Natural killer cell treated with Interleukin-12 subunit alpha and Interleukin-12 subunit beta and Interleukin-15 and Interleukin-18, amount 100 ng/mL, for 72 hours (primary cell): ENCODE measurements around the gene SND1. TPM values are rescaled to one million over a fixed set of nuclear protein-coding genes. Genes with fewer than 3 reads are reported as not detected.

Experiments
- ATAC-seq, 2 donors: fragments of 150-1000 bp; cut with Tn5 transposase in 1 of 2; sonication (Bioruptor Pico), chemical (Tn5 transposase) in 1 of 2; 2 replicates each; pipeline ENCODE4 v1.10.0; 2021
- DNase-seq: peaks from one replicate; pipeline ENCODE4 v3.0.0; 2022; ENCODE audit warnings: low spot score
- H3K27ac Mint-ChIP-seq, 2 donors: 1 replicate in 1 of 2; 2 replicates in 1 of 2; pipeline ENCODE4 v1.8.0; 2022; ENCODE audit warnings: mixed read lengths in 2 of 2, mild to moderate bottlenecking in 1 of 2, moderate library complexity in 1 of 2
- H3K27me3 Mint-ChIP-seq, 2 donors: 1 replicate in 1 of 2; 2 replicates in 1 of 2; pipeline ENCODE4 v1.8.0; 2022; ENCODE audit warnings: mixed read lengths in 2 of 2
- H3K36me3 Mint-ChIP-seq: one replicate; pipeline ENCODE4 v1.8.0; 2022; ENCODE audit warnings: mixed read lengths
- H3K4me1 Mint-ChIP-seq, 2 donors: 1 replicate in 1 of 2; 2 replicates in 1 of 2; pipeline ENCODE4 v1.8.0; 2022; ENCODE audit warnings: low read depth in 2 of 2, mixed read lengths in 2 of 2, mild to moderate bottlenecking in 1 of 2
- H3K4me3 Mint-ChIP-seq: one replicate; pipeline ENCODE4 v1.8.0; 2022; ENCODE audit warnings: mixed read lengths
- H3K9me3 Mint-ChIP-seq: 2 replicates; pipeline ENCODE4 v1.8.0; 2022; ENCODE audit warnings: mixed read lengths
- total RNA-seq, 2 donors: library from RNA; stranded (reverse); gene quantifications; one replicate each; pipeline ENCODE4 v1.2.3, GENCODE V29; 2022

Gene SND1
- total RNA-seq, 2 donors from 2014 or later, result 311 to 347 TPM

DNA sequence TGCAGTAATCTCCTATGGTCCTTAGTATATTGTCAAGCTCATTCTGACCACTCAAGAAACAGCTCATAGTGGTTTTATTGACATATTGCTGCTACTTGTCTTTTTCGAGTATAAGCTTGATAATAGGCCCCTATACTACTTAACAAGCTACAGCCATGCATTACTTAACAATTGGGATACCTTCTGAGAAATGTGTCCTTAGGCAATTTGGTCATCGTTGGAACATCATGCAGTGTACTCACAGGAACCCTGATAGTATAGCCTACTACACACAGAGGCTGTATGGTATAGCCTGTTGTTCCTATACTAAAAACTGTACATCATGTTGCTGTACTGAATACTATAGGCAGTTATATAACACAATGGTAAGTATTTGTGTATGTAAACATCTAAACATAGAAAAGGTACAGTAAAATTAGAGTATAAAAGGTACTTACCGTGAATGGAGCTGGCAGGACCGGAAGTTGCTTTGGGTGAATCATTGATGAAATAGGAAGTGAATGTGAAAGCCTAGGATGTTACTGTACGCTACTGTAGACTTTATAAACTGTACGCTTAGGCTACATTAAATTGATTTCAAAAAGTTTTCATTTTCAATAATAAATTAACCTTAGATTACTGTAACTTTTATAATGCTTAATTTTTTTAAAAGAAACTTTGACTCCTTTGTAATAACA lies 218.4 kb downstream of the SND1 start:
- no peak overlapping the region for H3K27ac Mint-ChIP-seq
- no peak overlapping the region for H3K4me3 Mint-ChIP-seq
- DNase-seq (no peak), ATAC-seq (no peak)
- peaks cover 35 to 38% of the 10 kb centered on the region in 2 donors for H3K4me1 Mint-ChIP-seq
- peaks cover 16% of the 10 kb centered on the region for H3K36me3 Mint-ChIP-seq
- no peaks in the 10 kb centered on the region for H3K9me3 Mint-ChIP-seq
- H3K27me3 Mint-ChIP-seq, result no peaks in the 10 kb centered on the region

DNA sequence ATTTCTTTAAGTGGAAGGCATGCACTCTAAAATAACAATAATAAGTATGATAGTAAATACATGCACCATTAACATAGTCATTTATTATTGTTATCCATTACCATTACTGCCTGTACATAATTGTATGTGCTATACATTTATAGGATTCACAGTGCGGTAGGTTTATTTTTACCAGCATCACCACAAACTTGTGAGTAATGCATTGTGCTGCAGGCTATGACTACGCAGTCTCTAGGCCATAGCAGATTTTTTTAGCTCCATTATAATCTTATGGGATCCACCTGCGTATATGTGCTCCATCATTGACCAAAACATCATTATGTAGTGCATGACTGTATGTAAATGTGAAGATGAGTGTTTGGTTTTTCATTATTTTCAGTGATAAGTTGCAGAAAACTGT lies 219.2 kb downstream of the SND1 start:
- ATAC-seq (no peak), DNase-seq (no peak)
- Mint-ChIP-seq H3K4me1 (peaks cover 31 to 32% of the 10 kb centered on the region in 2 donors), H3K9me3 (no peaks in the 10 kb centered on the region), H3K27me3 (no peaks in the 10 kb centered on the region), H3K36me3 (peaks cover 19% of the 10 kb centered on the region), H3K4me3 (no peak overlapping the region), H3K27ac (no peak overlapping the region)

DNA sequence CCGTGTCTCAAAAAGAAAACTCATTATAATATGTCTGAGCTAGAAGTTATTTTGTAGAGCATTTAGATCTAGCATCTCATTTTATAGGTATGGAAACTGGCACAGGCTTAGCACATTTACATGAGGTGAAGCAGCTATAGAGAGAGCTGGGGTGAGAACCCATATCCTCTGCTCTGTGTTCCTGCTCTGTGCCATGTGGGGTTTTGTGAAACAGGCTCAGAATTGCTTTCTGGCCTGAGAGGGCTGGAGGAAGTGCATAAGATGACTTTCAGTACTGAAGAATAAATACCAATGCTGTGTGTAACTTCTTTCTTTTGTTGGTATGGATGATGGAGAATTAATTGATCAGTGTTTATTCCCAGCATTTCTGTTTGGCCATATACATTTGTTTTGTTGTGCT lies 220.1 kb downstream of the SND1 start:
- H3K27ac Mint-ChIP-seq, result no peak overlapping the region
- DNase-seq (no peak), ATAC-seq (no peak)
- no peaks in the 10 kb centered on the region for H3K9me3 Mint-ChIP-seq
- H3K4me1 Mint-ChIP-seq, result peaks cover 24 to 32% of the 10 kb centered on the region in 2 donors
- no peaks in the 10 kb centered on the region for H3K27me3 Mint-ChIP-seq
- peaks cover 17% of the 10 kb centered on the region for H3K36me3 Mint-ChIP-seq
- no peak overlapping the region for H3K4me3 Mint-ChIP-seq

DNA sequence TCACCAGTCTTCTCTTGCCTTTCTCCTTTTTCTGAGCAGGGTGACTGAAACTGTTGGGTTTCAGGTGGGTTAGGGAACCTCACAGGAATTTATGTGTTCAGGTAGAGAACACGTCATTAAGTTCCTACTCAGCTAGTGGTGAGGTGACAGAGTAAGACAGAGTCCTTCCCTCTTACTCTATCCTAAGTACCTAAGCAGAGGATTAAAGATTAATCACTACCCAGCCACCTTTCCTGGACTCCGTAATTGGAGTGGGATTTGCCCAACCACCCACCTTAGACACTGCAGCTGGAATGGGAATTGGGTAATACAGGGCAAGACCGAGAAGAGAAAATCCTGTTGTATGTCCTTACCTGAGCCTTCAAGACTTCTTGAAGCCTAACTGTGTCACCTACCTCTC lies 221.2 kb downstream of the SND1 start:
- no peak overlapping the region for H3K27ac Mint-ChIP-seq
- no peak for DNase-seq
- ATAC-seq, result no peak
- peaks cover 12% of the 10 kb centered on the region for H3K36me3 Mint-ChIP-seq
- peaks cover 19 to 29% of the 10 kb centered on the region in 2 donors for H3K4me1 Mint-ChIP-seq
- no peaks in the 10 kb centered on the region for H3K9me3 Mint-ChIP-seq
- H3K27me3 Mint-ChIP-seq, result no peaks in the 10 kb centered on the region
- no peak overlapping the region for H3K4me3 Mint-ChIP-seq

DNA sequence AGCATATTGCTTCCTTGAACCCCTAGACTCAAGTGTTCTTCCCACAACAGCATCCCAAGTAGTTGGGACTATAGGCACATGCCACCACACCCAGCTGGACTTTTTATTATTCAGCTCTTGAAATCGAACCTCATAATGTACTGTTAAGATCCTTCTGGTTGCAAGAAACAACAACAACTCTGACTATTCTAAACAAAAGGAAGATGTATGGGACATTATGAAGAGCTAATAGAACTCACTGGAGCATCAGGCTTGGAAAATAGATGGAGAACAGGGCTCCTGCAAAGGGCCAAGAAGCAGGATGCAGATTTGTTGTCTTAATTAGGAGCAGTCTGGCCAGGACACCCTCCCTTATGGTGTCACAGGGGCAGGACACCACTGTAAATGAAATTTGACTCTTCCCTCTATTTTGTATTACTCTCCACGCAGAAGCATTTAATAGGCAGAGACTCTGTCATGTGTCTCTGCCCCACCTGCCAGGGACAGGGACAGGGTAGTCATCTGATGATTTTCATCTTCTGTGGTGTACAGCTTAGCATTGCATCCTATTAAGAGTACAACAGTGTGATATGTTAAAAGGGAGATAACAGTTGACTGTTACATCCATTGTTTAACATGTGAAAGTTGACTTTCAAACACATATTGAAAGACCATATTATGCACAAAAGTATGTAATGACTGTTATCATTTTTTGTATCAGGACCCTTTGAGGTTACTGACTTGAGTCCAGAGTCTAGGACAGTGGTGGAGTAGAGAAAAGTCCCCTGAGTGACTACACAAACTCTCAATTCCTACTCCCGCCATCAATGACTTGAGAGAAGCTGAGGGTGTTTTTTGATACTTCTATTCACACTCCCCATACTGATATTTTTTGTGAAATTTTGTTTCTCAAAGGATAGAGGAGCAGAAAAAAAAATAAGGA lies 222.0 kb downstream of the SND1 start:
- DNase-seq, result no peak
- no peak overlapping the region for H3K27ac Mint-ChIP-seq
- no peak overlapping the region for H3K4me3 Mint-ChIP-seq
- peak in 1 of 2 donors; percentile 54 for ATAC-seq
- H3K9me3 Mint-ChIP-seq, result no peaks in the 10 kb centered on the region
- peaks cover 15 to 25% of the 10 kb centered on the region in 2 donors for H3K4me1 Mint-ChIP-seq
- H3K27me3 Mint-ChIP-seq, result no peaks in the 10 kb centered on the region
- peaks cover 7% of the 10 kb centered on the region for H3K36me3 Mint-ChIP-seq

DNA sequence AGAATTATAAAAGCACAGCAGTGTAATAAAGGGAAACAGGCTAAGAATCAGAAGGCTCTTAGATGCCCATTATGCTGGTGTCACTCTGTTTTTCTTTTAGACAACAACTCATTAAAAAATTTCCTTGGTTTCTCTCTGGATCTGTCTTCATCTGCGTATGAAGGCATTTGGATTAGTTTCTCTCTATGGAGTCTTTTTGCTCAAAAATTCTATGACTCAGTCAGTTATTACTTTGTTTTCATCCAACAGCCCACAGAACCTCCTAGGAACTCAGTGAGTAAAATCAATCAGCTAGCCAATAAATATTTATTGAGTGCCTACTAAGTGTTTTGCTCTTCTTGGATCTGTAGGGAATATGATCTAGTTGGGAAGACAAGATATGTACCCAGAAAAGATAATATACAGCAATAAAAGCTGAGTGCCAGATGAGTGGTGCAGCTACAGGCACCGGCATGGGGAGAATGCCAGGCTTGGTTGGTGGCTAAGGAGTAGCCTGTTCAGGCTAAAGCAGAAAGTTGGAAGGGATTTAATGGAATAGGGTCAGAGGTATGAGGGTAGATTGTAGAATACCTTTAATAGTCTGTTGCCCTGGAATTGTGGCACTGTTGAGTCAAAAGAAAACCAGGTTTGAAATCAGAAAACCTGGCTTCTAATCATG lies 223.1 kb downstream of the SND1 start:
- DNase-seq (no peak), ATAC-seq (no peak)
- Mint-ChIP-seq H3K27me3 (no peaks in the 10 kb centered on the region), H3K9me3 (no peaks in the 10 kb centered on the region), H3K36me3 (peaks cover 5% of the 10 kb centered on the region), H3K4me3 (no peak overlapping the region), H3K4me1 (peaks cover 10 to 18% of the 10 kb centered on the region in 2 donors), H3K27ac (no peak overlapping the region)

DNA sequence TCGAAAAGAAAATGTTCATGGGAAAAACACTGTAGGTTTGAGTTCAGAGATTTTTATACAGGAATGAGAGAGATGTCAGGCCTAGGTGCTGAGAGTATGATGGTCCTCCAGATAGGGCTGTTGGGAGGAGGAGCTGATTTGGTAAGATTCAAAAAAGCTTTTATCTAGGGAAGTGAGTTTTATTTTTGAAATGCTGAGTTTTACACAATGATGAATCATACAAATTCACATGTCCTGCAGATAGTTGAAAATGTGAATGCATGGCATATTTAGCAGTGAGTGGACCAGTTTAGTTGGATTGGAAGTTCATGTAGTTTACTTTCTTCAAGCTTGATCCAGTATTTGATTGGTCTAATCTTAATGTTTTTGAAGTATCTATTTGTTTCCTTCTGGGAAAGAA lies 224.4 kb downstream of the SND1 start:
- ATAC-seq (no peak), DNase-seq (no peak)
- H3K9me3 Mint-ChIP-seq, result no peaks in the 10 kb centered on the region
- no peak overlapping the region for H3K4me3 Mint-ChIP-seq
- H3K27ac Mint-ChIP-seq, result no peak overlapping the region
- peaks cover 6 to 22% of the 10 kb centered on the region in 2 donors for H3K4me1 Mint-ChIP-seq
- no peaks in the 10 kb centered on the region for H3K27me3 Mint-ChIP-seq
- peaks cover 5% of the 10 kb centered on the region for H3K36me3 Mint-ChIP-seq

DNA sequence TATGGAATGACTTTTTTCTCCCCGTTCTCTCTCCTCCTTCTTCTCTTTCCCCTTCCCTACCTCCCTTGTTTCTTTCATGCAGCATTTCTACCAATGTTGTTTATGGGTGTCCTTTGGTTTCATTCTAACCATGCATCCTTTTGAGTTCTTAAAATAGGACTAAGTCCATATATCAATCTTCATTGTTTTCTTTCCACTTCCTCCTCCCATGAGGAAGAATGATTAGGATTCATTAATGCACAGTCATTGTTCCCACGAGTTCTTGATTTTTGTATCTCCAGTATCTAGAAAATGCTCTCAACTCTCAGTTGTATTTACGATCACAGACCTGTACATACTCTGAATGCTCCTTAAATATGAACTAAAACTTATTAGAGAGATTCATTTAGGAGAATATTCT lies 226.0 kb downstream of the SND1 start:
- Mint-ChIP-seq H3K4me1 (peaks cover 6 to 21% of the 10 kb centered on the region in 2 donors), H3K27ac (no peak overlapping the region), H3K4me3 (no peak overlapping the region), H3K9me3 (no peaks in the 10 kb centered on the region), H3K36me3 (peaks cover 5% of the 10 kb centered on the region), H3K27me3 (no peaks in the 10 kb centered on the region)
- ATAC-seq (no peak), DNase-seq (no peak)

DNA sequence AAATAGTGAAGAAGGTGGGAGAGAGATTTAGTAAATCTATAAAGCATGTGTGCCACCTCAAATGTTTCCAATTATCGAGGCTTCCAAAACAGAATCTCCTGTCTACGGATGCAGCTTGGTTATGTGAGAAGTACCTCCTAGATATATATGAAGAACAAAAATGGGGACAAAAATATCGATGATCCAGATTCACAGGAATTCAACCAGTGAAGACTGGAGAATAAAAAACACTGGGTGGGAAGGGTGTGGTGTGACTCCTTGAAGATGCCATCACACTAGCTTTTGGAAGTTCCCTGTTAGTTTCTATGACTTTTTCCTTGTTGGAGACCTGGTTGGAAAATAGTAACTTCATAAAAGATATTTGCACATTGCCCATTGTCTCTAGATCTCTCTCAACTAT lies 226.8 kb downstream of the SND1 start:
- no peaks in the 10 kb centered on the region for H3K9me3 Mint-ChIP-seq

DNA sequence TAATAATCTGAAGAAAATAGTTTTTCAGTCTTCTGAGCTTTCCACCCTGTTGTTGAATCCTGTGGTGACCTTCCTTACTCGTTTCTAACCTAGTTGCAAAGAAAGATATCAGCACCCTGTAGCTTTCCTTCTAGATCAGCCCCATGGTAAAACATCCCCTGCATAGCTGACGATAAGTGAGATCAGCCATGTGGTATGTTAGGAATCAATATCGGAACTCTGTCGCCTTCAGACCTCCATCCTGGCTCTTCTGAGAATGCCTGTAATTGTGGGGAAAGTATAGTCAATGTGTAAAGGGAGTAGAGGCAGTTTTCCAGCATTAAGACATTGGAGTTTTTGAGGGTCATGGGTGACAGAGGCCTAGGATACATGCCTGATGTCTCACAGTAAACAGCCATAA lies 227.4 kb downstream of the SND1 start:
- DNase-seq (no peak), ATAC-seq (no peak)
- Mint-ChIP-seq H3K36me3 (peaks cover 6% of the 10 kb centered on the region), H3K4me3 (no peak overlapping the region), H3K27ac (no peak overlapping the region), H3K9me3 (no peaks in the 10 kb centered on the region), H3K4me1 (peaks cover 0 to 16% of the 10 kb centered on the region in 2 donors), H3K27me3 (no peaks in the 10 kb centered on the region)

More for the DNA sequence above, 226.8 kb downstream of the SND1 start:
- DNase-seq (no peak), ATAC-seq (no peak)
- Mint-ChIP-seq H3K36me3 (peaks cover 5% of the 10 kb centered on the region), H3K27ac (no peak overlapping the region), H3K4me3 (no peak overlapping the region), H3K4me1 (peaks cover 3 to 19% of the 10 kb centered on the region in 2 donors), H3K27me3 (no peaks in the 10 kb centered on the region)

DNA sequence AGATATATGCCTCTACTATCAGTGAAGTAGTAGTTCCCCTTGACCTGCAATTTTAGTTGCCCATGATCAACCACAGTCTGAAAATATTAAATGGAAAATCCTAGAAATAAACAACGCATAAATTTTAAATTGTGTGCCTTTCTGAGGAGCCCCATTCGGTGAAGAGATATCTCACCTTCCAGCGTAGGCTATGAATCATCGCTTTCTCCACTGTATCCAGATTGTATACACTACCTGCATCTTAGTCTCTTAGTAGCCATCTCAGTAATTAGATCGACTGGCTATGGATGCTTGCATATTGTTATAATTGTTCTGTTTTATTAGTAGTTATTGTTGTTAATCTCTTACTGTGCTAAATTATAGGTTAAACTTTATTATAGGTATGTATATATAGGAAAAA lies 227.9 kb downstream of the SND1 start:
- no peak for ATAC-seq
- no peak overlapping the region for H3K4me3 Mint-ChIP-seq
- no peak overlapping the region for H3K27ac Mint-ChIP-seq
- peaks cover 2% of the 10 kb centered on the region for H3K9me3 Mint-ChIP-seq
- peaks cover 4 to 20% of the 10 kb centered on the region in 2 donors for H3K4me1 Mint-ChIP-seq
- H3K27me3 Mint-ChIP-seq, result no peaks in the 10 kb centered on the region
- no peak for DNase-seq
- H3K36me3 Mint-ChIP-seq, result peaks cover 11% of the 10 kb centered on the region

DNA sequence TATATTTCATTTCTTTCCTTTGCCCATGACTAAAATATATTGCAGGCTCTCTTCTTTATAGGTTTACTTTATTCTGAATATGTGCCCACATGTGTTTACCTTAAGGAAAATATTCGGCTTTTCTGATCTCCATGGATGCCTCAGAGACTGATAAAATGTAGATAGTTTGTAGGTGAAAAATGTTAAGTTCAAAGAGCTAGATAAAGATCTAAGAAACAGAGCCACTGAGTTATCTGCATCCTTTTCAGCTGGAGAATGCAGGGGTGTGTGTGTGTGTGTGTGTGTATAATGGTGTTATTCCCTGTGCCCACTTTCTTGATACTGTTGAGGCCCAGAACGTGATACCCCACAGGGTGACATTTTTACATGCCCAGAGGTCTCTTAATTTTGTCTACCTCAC lies 228.5 kb downstream of the SND1 start:
- no peak for DNase-seq
- H3K27ac Mint-ChIP-seq, result no peak overlapping the region
- peaks cover 7% of the 10 kb centered on the region for H3K36me3 Mint-ChIP-seq
- H3K27me3 Mint-ChIP-seq, result no peaks in the 10 kb centered on the region
- ATAC-seq, result no peak
- no peak overlapping the region for H3K4me3 Mint-ChIP-seq
- peaks cover 4 to 19% of the 10 kb centered on the region in 2 donors for H3K4me1 Mint-ChIP-seq
- H3K9me3 Mint-ChIP-seq, result peaks cover 2% of the 10 kb centered on the region

DNA sequence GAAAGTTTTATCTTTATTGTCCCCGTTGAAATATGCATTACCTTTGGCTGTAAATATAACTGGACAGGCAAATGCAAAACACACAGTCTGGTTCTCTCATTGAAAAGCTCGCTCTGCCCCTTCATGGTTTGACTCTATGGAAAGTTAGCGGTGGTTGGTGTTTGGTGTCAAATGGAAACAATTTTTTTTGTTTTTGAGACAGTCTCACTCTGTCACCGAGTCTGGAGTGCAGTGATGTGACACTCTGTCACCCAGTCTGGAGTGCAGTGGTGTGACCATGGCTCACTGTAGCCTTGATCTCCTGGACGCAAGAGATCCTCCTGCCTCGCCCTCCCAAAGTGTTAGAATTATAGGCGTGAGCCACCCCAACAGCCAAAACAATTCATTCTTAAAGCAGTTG lies 229.6 kb downstream of the SND1 start:
- Mint-ChIP-seq H3K4me1 (peaks cover 4 to 21% of the 10 kb centered on the region in 2 donors), H3K9me3 (peaks cover 2% of the 10 kb centered on the region), H3K4me3 (no peak overlapping the region), H3K27ac (no peak overlapping the region), H3K36me3 (peaks cover 5% of the 10 kb centered on the region), H3K27me3 (no peaks in the 10 kb centered on the region)
- DNase-seq (no peak), ATAC-seq (no peak)
